GM23338 (cell line): ENCODE results near the gene C4BPB.

ENCODE experiments used
- CREB1 ChIP-seq: fragments of 250-450 bp; sonication (Bioruptor Pico); IDR thresholded peaks from 2 replicates; pipeline ENCODE4 v1.5.0; 2020; ENCODE audit warnings: low read depth, mild to moderate bottlenecking, moderate library complexity
- POLR2AphosphoS5 ChIP-seq: IDR thresholded peaks from 2 replicates; pipeline ENCODE4 v1.6.1; 2016; ENCODE audit warnings: antibody characterized with exemption, low read depth
- TF ChIP-seq, protein P1 (sequence below), 2 experiments: fragments of 200-600 bp in 1 of 2; sonication (generic) in 1 of 2; conservative IDR thresholded peaks; 2 replicates each; pipeline versions ENCODE4 v1.5.1 to v1.6.1; 2016 to 2017; ENCODE audit warnings: antibody characterized with exemption in 2 of 2, low read depth in 2 of 2, mild to moderate bottlenecking in 2 of 2, moderate library complexity in 1 of 2

DNA sequence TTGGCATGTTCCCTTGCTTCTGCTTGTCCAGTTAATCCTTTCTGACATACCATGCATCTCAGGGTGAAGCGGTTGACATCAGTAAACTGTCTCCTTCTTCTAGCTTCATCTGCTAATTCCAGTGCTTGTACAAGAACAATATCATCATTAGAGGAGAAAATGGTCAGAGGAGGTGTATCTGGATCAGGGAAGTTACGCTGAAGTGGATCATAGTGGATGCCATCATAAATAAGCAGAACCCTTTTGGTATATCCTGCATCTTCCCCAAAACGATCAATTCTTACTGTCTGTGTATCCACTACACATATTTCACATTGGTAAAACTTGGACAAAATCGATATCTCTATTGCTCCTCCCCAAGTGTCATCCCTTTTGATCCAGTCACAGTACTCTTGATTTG is 39.6 kb upstream of the C4BPB start:
- TF ChIP-seq CREB1 (CRISPR knock-in tag) (no peak), POLR2AphosphoS5 (no peak)
- TF ChIP-seq, protein P1, sequence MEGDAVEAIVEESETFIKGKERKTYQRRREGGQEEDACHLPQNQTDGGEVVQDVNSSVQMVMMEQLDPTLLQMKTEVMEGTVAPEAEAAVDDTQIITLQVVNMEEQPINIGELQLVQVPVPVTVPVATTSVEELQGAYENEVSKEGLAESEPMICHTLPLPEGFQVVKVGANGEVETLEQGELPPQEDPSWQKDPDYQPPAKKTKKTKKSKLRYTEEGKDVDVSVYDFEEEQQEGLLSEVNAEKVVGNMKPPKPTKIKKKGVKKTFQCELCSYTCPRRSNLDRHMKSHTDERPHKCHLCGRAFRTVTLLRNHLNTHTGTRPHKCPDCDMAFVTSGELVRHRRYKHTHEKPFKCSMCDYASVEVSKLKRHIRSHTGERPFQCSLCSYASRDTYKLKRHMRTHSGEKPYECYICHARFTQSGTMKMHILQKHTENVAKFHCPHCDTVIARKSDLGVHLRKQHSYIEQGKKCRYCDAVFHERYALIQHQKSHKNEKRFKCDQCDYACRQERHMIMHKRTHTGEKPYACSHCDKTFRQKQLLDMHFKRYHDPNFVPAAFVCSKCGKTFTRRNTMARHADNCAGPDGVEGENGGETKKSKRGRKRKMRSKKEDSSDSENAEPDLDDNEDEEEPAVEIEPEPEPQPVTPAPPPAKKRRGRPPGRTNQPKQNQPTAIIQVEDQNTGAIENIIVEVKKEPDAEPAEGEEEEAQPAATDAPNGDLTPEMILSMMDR (conservative IDR thresholded peaks at IDR 0.05; ENCODE audit: low read depth in 2 of 2) = no peak
